Occipital lobe (tissue), 2 donors: Measurements from ENCODE around the gene FSTL5. TPM values are rescaled to one million over a fixed set of nuclear protein-coding genes. Genes with fewer than 3 reads are reported as not detected.
"Not testable (repeated sequence)": the region's sequence is repeated elsewhere in the genome, so short reads cannot be mapped to it uniquely, and the experiment has no call there.

Experiments
- DNase-seq: peaks from one replicate; lab custom pipeline; 2025; lab: John Stamatoyannopoulos, UW
- total RNA-seq: library from RNA; depleted of rRNA; stranded (reverse); fragments of >200 nt; gene quantifications from one replicate; pipeline ENCODE4 v1.2.3, GENCODE V29; 2014

The FSTL5 gene
- total RNA-seq, 1 donor from 2014 or later = 60.8 TPM

DNA sequence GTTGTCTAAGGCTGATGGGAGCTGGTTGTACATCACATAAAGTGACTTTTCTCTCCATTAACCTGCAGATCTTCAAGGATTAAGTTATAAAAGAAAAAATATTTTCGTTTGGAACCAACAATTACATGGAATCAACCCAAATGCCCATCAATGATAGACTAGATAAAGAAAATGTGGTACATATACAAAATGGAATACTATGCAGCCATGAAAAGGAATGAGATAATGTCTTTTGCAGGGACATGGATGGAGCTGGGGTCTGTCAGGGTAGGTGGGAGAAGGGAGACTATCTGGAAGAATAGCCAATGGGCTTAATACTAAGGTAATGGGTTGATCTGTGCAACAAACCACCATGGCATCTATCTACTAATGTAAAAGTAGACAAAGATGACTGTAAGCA, 313.2 kb downstream of the FSTL5 start:
- no peak for DNase-seq

DNA sequence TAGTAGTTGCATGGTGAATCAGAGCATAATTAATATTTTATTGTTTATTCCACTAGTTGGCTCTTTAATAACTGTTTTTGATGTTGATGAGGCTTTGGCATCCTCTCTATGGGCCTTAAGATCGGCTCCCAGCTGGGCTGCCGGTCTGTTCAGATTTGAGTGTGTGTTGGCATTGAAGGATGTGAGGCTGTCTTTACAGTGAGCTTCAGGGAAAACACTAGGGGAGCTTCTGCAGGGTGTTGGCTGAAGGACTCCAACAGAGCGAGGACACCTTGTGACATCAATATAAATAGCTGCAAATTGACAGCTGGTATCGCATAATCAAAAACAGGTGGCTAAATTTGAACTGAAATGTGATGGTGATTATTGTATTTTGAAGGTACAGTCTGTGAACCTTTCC, 322.0 kb downstream of the FSTL5 start:
- DNase-seq = no peak

DNA sequence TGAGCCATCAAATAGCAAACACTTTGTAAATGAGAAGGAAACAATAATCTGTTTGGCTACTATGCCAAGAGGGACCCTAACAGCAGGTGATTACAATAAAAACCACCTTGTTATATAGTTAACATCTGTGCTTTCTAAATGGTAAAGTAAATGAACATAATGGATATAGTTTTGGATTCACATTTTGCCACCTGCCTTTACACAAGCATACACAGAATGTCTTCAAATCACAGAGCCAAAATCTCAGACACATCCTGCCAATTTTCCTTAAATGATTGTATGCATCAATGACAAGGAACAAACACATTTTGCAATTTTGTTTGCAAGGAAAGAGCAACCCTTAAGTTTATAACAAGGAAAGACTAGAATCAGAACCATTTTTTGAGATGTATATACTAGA, 334.2 kb downstream of the FSTL5 start:
- no peak for DNase-seq

DNA sequence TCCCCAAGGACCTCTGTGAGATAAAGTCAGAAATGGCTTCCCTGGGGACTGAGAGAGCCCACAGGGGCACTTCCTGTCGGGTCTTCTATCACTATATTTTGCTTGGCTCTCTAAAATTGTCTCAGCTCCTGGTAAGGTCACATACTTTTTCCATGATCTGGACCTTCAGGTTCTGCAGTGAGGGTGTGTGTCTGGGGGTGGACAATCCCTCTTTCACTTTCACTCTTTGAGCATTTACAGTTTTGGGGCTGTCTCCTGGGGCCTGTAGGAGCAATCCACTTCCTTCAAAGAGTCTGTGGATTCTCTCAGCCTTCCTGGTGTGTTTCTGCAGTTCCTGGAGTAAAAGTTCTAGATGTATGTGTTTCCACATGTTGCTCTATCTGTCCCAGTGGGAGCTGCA, 335.7 kb downstream of the FSTL5 start:
- DNase-seq = no peak

DNA sequence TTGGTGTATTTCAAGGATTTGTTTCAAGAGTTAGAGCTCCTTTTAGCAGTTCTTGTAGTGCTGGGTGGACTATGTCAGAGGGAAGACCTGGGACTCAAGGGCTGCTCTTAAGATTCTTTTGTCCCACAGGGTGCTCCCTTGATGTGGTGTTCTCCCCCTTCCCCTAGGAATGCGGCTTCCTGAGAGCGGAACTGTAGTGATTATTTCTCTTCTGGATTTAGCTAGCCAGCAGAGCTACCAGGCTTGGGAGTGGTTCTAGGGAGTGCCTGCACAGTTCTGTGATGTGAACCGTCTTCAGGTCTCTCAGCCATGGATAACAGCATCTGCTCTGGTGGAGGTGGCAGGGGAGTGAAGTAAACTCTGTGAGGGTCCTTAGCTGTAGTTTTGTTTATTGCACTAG, 336.8 kb downstream of the FSTL5 start:
- no peak for DNase-seq

DNA sequence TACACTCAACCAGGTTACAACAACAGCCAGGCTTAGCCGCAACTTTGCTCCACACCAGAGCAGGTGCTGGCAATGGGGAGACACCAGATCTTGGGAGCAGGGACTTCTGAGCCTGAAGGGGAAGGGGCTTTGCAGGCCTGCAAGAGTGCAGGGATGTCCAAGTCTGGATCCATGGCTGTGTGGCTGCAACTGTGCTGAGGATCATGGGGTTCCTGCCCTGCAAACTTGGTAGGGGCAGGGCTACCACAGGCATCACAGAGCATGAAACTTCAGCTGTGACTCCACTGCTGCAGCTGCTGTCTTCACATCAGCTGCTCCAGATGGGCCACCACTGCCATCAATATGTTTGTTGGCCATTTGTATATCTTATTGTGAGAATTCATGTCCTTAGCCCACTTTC, 340.4 kb downstream of the FSTL5 start:
- no peak for DNase-seq

DNA sequence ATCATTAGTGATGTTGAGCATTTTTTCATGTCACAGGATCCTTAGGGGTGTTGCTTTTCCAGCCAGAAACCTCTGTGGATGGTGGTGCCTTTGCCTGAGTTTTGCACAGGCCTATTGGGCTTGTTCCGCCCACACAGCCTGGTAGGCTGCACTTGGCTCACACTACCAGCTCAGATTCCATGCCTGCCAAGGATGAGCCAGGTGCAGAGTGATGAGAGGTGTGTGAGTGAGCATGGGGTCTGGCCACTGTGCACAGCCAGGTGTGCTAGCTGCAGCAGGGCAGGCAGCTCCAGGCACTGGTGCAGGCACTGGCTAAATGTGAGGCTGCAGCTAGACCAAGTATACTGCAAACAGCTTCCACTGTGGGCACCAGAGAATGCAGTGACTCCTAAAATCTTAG, 341.6 kb downstream of the FSTL5 start:
- DNase-seq = no peak

DNA sequence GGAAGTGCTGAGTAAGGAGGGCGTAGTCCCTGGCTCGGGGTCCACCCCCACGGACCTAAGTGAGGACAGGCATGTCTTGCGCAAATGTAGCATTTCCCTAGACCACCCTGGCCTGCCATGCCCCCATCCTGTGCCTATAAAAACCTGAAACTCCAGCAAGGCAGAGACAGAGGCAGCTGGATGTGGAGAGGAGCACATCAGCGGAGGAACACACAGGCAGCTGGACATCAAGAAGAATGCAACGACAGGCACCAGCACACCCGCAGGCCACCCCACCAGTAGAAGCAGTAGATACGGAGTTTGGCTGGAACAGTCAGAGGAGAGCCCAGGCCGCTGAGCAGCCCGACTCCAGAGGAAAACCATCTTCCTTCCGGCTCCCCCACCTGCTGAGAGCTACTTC, 345.9 kb downstream of the FSTL5 start:
- no peak for DNase-seq

DNA sequence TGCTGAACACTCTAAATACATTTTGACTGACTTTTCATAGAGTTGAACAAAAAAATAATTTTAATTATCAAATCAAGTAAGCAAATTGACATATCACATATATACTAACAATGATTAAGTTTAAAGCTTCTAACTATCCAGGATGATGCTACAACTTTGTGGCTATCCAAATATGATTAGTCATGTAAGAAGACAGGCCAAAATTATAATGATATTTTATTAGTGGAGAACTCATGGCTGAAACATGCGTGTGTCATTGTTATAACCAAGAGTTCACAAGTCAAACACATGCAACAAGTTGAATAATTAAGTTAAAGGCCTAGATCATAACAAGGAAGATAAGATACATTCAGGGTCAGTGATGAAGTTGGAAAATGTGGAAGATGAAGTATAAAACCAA, 346.8 kb downstream of the FSTL5 start:
- no peak for DNase-seq

DNA sequence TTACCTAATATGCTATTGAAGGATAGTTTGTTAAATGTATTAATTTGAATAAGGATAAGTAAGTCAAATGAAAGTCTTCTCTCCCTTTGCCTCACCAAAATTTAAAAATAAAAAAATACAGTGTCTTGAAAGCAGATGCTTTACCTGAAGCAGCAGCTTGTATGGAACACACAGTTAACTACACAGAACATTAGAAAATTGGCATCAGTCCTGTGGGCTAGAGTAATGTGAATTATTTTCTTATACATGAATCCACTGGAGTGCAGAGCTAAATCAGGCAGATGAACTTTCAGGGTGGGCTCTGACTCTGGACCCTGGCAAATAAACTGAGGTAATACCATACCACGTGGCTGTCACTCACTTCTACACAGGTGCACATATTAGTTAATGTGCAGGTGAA, 348.0 kb downstream of the FSTL5 start:
- no peak for DNase-seq

DNA sequence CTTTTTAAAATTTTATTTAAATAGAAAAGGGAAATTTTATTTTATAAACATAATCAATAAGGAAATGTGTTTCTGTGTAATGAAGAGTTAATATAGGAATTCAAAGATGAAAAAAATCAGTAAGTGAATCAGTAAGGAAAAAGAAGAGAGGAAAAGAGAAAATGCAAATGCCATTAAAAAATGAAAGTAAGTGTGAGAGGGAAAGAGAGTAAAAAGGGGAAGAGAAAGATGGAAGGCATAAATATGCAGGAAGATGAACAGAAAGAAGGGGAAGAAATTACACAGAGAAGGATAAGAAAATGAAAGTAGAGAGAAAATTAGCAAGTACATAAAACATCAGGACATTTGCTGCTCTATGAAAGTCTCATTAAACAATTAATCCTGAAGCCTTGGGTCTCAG, 349.9 kb downstream of the FSTL5 start:
- no peak for DNase-seq

DNA sequence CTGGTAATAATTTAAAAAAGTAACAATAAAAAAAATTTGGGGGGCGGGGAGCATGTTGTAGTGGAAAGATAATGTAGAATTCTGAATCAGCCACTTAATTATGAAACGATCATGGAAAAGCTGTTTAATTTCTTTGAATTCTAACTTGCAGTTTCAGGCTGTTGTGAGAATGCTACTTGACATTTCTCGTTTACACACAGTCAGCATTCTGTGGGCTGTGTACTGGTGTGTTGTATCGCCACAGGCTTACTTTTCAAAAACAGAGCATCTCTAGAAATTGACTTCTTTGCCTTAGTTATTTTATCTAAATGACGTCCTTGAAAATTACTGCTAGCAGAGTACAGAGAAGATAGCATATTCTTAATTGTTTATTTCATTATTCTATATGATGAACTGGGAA, 350.4 kb downstream of the FSTL5 start:
- DNase-seq = no peak

DNA sequence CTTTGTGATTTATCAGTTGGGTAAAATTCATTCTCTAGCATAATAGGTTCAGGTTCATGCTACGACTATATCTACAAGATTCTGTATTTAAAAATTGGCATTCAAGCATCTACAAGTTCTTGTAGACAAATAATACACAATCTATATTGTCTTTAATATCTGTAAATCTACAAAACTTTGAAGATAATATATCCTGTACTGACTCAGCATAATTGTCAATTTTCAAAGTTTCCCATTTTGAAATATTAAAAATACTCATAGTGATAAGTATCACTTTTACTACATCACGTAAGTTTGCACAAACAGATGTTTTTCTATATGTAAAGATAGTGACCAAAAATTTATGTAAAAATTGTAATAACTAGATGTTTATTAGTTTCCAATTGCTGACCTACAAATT, 360.6 kb downstream of the FSTL5 start:
- DNase-seq = no peak

DNA sequence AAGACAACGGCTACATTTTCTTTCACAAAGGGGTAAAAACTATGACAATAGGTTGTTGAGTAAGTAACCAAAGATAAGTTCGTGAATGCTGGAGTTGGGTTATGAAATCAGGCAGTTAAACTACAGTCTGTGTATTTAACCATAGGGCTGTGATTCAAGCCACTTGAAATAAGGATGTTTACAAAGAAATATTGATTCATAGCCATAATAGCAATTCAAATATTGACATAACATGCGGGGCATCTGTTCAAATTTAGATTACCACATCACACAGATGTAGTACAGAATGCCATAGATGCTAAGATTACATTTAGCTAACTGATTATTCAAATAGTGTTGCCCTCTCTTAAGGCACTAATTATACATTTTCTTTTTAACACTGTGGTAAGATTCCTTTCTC, 364.1 kb downstream of the FSTL5 start:
- DNase-seq = no peak

DNA sequence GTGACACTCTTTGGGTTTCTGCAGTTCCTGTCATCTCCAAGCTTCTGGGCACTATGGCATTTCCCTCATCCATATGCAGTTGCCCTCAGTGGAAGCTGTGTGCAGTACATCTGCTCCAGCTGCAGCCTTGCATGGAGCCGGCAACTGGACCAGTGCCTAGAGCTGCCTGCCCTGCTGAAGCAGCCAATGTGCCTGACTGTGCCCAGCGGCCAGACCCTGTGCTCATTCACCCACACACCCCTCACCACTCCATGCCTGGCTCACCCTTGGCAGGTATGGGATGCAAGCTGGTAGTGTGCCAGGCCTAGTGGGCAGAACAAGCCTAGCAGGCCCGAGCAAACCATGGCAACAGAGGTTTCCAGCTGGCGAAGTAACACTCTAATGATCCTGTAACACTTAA, 370.8 kb downstream of the FSTL5 start:
- DNase-seq = no peak

DNA sequence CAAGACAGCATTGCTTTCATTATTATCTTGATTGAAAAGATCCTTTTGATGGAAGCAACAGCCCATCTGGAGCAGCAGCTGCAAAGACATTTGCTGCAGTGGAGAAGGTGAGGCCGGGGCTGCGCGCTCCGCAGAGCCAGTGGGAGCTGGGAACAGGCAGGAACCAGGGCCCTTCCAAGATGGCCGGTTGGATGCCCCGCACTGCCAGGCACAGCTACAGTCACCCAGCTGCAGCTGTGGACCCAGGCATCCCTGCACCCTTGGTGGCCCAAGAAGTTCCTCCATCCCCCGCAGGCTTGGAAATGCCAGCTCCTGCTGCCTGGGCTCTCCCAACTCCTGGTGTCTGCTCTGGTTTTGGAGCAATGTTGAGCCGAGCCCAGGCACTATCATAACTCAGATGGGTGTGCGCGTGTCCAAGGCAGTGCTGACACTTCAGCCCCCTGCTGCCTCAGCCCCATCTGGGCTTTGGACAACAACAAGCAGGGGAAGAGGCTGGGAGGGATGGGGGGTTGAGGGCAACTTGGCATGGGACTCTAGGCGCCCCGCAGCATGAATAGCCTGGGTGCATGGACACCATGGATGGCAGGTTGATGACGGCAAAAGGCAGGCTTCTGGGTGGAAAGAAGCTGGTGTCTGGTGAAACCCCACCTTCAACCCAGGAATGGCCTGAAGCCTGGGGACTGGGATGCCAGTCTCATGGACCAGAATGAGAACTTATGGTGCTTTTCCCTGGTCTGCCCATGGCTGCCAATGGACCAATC, 371.8 kb downstream of the FSTL5 start:
- no peak for DNase-seq

DNA sequence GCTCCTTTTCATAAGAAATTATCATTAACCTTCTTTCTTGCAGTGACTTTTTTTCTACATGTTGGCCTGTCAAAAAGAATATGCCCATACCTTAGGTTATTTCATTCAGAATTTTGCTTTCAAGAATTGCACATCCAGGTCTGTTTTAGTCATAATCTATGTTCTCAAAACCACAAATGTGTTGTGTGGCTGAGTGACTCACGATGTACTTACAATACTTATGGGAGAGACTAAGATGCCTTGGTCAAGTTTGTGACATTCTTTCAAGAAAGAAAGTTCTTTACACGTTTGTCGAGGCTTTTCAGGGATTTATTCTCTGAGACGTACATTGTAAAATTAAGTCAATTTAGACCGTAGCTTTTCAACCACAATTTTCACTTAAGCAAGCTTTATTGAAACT, 396.7 kb downstream of the FSTL5 start:
- no peak for DNase-seq

DNA sequence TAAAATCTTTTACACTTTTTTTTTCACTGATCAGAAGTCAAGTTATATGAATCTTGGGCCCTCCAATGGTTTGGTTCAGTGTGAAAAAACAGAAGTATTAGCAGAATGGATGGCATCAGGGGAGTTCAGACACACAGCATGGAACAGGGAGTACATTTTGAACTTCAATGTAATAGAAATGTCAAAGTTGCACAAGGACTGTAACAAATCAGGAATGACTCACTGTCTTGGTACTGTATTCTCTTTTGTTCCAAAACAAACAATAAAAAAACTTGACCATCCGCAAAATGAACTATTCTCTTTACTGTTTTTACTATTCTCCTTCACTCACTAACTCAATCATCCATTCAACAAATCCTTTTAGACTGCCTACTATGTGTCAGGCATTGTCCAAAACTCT, 401.0 kb downstream of the FSTL5 start:
- DNase-seq = no peak

DNA sequence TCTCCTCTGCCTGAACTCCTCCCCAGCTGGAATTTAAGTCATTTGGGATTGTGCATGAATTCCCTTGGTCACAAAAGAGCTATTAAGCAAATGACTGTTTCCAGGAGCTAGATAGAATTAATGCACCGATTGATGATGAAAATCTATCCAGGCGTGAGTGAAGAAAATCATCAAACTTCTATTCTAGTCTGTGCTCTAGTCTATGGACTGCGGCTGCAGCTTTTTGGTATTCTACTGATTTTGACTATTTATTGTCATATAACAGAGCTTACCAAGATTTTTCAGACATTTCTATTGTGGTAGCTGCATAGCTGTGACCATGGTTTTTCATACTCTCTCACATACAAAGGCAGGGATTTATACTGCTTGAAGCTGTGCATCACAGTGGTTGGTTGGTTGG, 403.8 kb downstream of the FSTL5 start:
- no peak for DNase-seq

DNA sequence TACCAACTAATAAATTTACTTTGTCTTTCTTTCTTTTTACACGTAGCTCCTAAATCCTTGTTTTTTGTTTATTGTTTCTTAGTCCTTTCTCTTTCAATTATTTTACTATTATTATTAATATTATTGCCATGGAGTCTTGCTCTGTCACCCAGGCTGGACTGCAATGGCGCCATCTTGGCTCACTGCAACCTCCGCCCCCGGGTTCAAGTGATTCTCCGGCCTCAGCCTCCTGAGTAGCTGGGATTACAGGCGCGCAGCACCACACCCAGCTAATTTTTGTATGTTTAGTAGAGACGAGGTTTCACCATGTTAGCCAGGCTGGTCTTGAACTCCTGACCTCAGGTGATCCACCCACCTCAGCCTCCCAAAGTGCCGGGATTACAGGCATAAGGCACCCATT, 405.4 kb downstream of the FSTL5 start:
- not testable (repeated sequence) for DNase-seq

DNA sequence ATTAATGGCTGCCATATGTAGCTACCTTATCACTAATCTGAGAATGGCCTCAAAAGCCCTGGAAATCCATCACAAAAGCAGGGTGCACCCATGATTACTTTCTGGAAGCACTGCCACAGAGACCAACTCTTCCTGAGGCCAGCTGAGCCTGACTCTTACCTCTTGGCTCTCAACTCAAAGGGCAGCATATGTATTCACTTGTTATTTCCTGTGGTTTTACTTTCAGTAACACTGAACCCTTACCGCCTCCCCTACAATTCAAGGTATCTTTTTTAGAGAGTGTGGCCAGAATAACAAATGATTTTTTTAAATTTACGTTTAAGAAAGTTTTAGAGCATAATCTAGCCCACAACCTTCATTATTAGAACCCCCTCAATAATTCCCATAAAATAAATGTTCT, 434.9 kb downstream of the FSTL5 start:
- no peak for DNase-seq

DNA sequence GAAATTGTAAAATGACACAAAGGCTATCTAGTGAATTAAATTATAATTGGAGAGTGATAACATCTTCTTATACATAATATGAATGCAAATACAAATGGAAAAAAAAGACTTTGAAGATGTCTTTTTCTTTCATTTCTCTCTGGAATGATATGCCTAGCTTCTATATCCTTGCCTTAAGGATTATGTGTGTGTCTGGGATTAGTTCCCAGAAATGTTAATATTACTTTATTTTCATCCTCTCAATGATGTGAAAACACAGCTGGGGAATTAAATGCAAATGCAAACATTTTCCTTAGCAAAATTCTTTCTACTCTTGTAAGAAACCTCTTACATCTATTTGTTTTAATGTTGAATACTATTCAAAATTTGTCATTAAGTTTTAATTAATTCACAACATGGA, 441.9 kb downstream of the FSTL5 start:
- DNase-seq = no peak

DNA sequence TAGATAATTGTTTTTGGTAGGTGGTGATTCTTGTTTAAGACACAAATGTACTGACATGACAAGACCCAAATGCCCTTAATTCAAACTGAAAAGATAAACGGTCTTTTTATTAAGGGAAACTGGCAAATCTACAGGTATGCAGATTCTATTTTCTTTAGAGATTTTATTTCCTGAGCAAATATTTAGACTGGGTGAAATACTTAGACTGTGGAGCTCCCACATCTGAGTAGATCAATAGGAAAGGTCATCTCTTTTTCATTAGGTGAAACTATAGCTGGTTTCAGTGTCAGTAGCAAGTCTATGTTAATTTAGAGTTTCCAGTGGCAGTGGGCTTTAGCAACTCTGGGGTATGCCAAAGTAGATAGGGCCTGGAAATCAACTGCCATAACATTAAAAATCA, 446.7 kb downstream of the FSTL5 start:
- no peak for DNase-seq

DNA sequence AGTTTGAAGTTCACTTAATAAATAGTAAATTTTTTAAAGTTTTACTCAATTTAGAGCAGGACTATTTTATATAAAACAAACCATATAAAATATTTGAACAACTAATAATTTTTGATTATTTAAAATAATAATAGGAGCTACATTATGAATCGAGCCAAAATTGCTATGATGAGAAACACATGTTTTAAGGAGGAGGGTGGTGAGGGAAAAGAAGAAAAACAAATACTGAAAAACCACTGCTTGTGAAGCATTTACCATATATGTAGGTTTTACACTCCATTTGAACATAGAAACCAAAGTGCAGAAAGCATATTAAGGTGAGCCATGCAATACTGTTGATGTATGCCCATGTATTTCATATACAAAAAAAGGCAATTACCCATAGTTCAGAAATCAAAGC, 448.9 kb downstream of the FSTL5 start:
- DNase-seq = no peak
